Karpas-422 (cell line): ENCODE data around the gene CDX1. TPM values are rescaled to one million over a fixed set of nuclear protein-coding genes. Genes with fewer than 3 reads are reported as not detected.

Experiments
- DNase-seq: peaks from one replicate; pipeline ENCODE4 v3.0.0-alpha.2; 2015
- H2AFZ ChIP-seq: fragments of 200-600 bp; sonication (generic); 2 replicates; pipeline ENCODE4 v1.6.1; 2014; ENCODE audit warnings: antibody characterized with exemption, low read length, mixed read lengths
- H3K27ac ChIP-seq: fragments of 200-600 bp; sonication (generic); 2 replicates; pipeline ENCODE4 v1.5.1; 2014; ENCODE audit warnings: mild to moderate bottlenecking, low read length, moderate library complexity
- H3K27me3 ChIP-seq: fragments of 200-600 bp; sonication (generic); 2 replicates; pipeline ENCODE4 v1.6.1; 2014; ENCODE audit warnings: low read length, mixed read lengths
- H3K36me3 ChIP-seq: fragments of 200-600 bp; sonication (generic); 2 replicates; pipeline ENCODE4 v1.6.1; 2014; ENCODE audit warnings: low read length, mixed read lengths; ENCODE audit not compliant: insufficient read depth
- H3K4me1 ChIP-seq: fragments of 200-600 bp; sonication (generic); 2 replicates; pipeline ENCODE4 v1.6.1; 2014; ENCODE audit warnings: mild to moderate bottlenecking, low read length, mixed read lengths
- H3K4me2 ChIP-seq: fragments of 200-600 bp; sonication (generic); 2 replicates; pipeline ENCODE4 v1.6.1; 2014; ENCODE audit warnings: low read length, low read depth, mild to moderate bottlenecking; ENCODE audit not compliant: poor library complexity, severe bottlenecking
- H3K4me3 ChIP-seq: fragments of 200-600 bp; sonication (generic); 2 replicates; pipeline ENCODE4 v1.5.1; 2014; ENCODE audit warnings: mild to moderate bottlenecking, antibody characterized with exemption, low read length, mixed read lengths
- H3K79me2 ChIP-seq: fragments of 200-600 bp; sonication (generic); 2 replicates; pipeline ENCODE4 v1.6.1; 2014; ENCODE audit warnings: mild to moderate bottlenecking, low read length, mixed read lengths
- H3K9ac ChIP-seq: fragments of 200-600 bp; sonication (generic); 2 replicates; pipeline ENCODE4 v1.6.0; 2014; ENCODE audit warnings: low read length
- H3K9me2 ChIP-seq: fragments of 200-600 bp; sonication (generic), shearing (Covaris generic); replicated peaks from 2 replicates; pipeline ENCODE4 v1.6.0; 2014; ENCODE audit warnings: mild to moderate bottlenecking, low read length, moderate library complexity; ENCODE audit not compliant: insufficient read depth
- H3K9me3 ChIP-seq: fragments of 300-700, 200-600 bp; sonication (generic); 2 replicates; pipeline ENCODE4 v1.6.1; 2014; ENCODE audit warnings: low read length, mixed read lengths
- H4K20me1 ChIP-seq: fragments of 200-600 bp; sonication (generic); 2 replicates; pipeline ENCODE4 v1.6.1; 2014; ENCODE audit warnings: mild to moderate bottlenecking, antibody characterized with exemption, low read length, low read depth; ENCODE audit not compliant: insufficient read depth
- total RNA-seq: library from RNA; depleted of rRNA; stranded (reverse); fragments of >200 nt; shearing (Covaris generic); gene quantifications from 2 replicates; pipeline ENCODE4 v1.2.3, GENCODE V29; 2014; ENCODE audit warnings: low replicate concordance

CDX1 gene
- total RNA-seq, 1 experiment from 2014 or later, result not detected

GRCh38 chr5:150176745-150177477 lies 10.3 kb downstream of the CDX1 start:
- Histone ChIP-seq H4K20me1 (0 out of 2 replicates have a peak, but pooled peaks cover 4% of the 10 kb centered on the region), H3K9ac (no peak overlapping the region), H3K79me2 (no peaks in the 10 kb centered on the region), H3K4me2 (no peak overlapping the region), H3K4me3 (no peak overlapping the region), H3K27me3 (no peaks in the 10 kb centered on the region), H3K9me2 (no peaks in the 10 kb centered on the region), H3K9me3 (no peaks in the 10 kb centered on the region), H3K27ac (no peak overlapping the region), H3K36me3 (no peaks in the 10 kb centered on the region), H2AFZ (no peak overlapping the region), H3K4me1 (no peaks in the 10 kb centered on the region)
- DNase-seq, result no peak

DNA sequence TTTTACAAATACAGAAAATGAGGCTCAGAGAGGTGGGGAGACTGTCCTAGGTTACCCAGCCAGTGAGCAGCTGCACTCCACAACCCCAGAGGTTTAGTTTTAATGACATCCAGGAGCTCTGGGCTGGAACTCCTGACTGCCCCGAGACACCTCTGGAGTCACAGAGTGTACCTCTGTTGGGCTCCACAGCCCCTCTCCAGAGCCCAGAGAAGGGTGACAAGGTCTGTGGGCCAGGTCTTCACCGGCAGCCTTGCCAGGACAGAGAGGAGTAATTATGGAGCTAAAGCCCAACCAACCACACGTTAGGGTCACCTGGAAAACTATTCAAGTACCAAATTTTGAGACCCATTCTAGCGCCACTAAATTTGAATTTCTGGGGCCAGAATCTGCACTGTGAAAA lies 11.1 kb downstream of the CDX1 start:
- H3K27ac ChIP-seq, result no peak overlapping the region
- no peak overlapping the region for H2AFZ ChIP-seq
- H4K20me1 ChIP-seq, result 0 out of 2 replicates have a peak, but pooled peaks cover 4% of the 10 kb centered on the region
- H3K9ac ChIP-seq, result no peak overlapping the region
- no peaks in the 10 kb centered on the region for H3K79me2 ChIP-seq
- DNase-seq, result no peak
- H3K4me2 ChIP-seq, result no peak overlapping the region
- H3K9me2 ChIP-seq, result no peaks in the 10 kb centered on the region
- H3K4me1 ChIP-seq, result no peaks in the 10 kb centered on the region
- H3K9me3 ChIP-seq, result no peaks in the 10 kb centered on the region
- H3K27me3 ChIP-seq, result no peaks in the 10 kb centered on the region
- no peak overlapping the region for H3K4me3 ChIP-seq
- H3K36me3 ChIP-seq, result no peaks in the 10 kb centered on the region

DNA sequence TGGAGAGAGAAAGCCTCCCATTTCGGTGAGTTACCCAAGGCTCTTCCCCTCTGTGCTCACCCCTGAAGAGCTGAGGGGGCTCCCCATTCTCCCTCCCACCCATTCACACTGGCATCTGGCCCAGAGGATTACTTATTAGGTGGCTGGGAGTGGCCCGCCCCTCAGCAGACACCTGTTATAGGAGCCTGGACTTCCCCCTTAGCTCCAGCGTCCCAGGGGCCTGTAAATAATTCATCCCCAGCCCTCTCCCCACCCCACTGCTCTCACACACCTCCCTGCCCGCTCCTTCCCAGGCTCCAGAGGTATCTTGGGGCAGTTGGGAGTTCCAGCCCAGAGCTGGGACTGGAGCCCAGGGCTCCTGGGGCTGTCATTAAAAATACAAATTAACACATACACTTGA lies 11.7 kb downstream of the CDX1 start:
- Histone ChIP-seq H3K4me3 (no peak overlapping the region), H3K36me3 (no peaks in the 10 kb centered on the region), H3K9me3 (no peaks in the 10 kb centered on the region), H2AFZ (no peak overlapping the region), H3K79me2 (no peaks in the 10 kb centered on the region), H3K9ac (no peak overlapping the region), H4K20me1 (0 out of 2 replicates have a peak, but pooled peaks cover 4% of the 10 kb centered on the region), H3K9me2 (no peaks in the 10 kb centered on the region), H3K4me2 (no peak overlapping the region), H3K4me1 (no peaks in the 10 kb centered on the region), H3K27ac (no peak overlapping the region), H3K27me3 (no peaks in the 10 kb centered on the region)
- DNase-seq, result no peak

DNA sequence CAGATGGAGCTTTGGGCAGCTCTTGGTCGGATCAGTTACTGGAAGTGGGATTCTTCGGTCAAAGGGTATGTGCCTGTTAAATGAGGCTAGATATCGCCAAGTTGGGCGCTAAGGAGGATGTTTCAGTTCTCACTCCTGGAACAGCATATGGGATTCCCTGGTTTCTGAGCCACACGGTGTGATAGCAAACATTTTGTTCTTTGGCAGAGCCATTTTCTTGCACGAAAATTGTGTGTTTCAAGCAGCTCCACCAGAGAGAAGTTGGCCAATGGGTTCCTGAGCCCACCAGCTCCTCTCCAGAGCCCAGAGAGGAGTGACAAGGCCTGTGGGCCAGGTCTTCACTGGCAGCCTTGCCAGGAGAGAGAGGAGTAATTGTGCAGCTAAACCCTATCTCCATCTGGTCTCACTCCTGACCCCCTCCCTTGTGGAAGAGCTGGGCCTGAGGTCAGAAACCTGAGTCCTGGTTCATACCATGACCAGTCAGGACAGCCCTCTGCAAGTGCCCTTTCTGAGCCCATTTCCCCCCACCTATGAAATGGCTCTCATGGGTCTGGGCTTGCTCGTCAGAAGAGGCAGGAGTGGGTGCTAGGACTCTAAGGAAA lies 12.5 kb downstream of the CDX1 start:
- Histone ChIP-seq H3K36me3 (no peaks in the 10 kb centered on the region), H3K27ac (no peak overlapping the region), H3K27me3 (no peaks in the 10 kb centered on the region), H3K4me3 (no peak overlapping the region), H4K20me1 (0 out of 2 replicates have a peak, but pooled peaks cover 4% of the 10 kb centered on the region), H3K79me2 (no peaks in the 10 kb centered on the region), H3K4me2 (no peak overlapping the region), H3K9me3 (no peaks in the 10 kb centered on the region), H2AFZ (no peak overlapping the region), H3K9ac (no peak overlapping the region), H3K4me1 (no peaks in the 10 kb centered on the region), H3K9me2 (no peaks in the 10 kb centered on the region)
- DNase-seq, result no peak

DNA sequence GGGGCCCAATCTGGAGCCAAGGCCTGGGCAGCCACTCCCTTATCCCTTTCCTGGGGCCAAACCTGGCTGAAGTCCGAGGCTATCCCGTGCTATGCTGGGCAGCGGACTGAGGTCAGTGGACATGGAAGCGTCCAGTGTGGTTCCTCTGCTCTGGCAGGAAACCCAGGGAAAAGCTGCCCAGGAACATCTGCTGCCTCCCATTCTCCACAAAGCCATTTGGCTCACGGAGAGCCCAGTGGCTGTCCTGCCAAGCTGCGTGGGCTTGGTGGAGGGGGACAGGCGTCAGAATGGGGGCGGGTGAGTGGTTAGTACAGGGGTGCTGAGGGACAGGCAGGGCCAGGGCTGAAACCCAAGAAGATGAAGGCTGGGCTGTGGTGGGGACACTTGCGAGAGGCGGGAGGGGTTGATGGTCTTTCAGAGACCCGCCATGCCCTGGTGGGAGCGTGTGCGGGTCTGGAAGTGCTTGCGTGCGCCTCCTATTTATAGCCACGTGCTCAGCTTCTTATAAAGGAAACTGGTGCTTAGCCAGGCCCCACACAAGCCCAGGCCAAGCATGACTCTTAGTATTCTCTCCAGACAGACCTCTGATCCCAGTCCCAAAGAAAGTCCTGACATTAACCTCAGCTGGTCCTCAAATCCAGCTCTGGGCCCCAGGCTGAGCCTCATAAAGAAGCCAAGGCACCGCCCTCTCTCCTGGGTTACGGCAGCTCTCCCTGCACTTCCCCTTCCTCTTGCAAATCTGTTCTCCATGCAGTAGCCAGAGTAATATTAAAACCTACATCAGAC lies 13.9 kb downstream of the CDX1 start:
- no peaks in the 10 kb centered on the region for H3K27me3 ChIP-seq
- H3K79me2 ChIP-seq, result no peaks in the 10 kb centered on the region
- no peaks in the 10 kb centered on the region for H3K9me3 ChIP-seq
- H3K9me2 ChIP-seq, result no peaks in the 10 kb centered on the region
- H3K36me3 ChIP-seq, result no peaks in the 10 kb centered on the region
- H2AFZ ChIP-seq, result no peak overlapping the region
- H3K4me1 ChIP-seq, result no peaks in the 10 kb centered on the region
- H3K4me3 ChIP-seq, result no peak overlapping the region
- H4K20me1 ChIP-seq, result 0 out of 2 replicates have a peak, but pooled peaks cover 4% of the 10 kb centered on the region
- no peak overlapping the region for H3K27ac ChIP-seq
- no peak for DNase-seq
- H3K4me2 ChIP-seq, result no peak overlapping the region
- no peak overlapping the region for H3K9ac ChIP-seq

GRCh38 chr5:150181027-150181426 lies 14.4 kb downstream of the CDX1 start:
- Histone ChIP-seq H3K9me2 (no peaks in the 10 kb centered on the region), H2AFZ (no peak overlapping the region), H3K9ac (no peak overlapping the region), H3K4me3 (no peak overlapping the region), H3K4me2 (no peak overlapping the region), H3K27ac (no peak overlapping the region), H4K20me1 (no peaks in the 10 kb centered on the region), H3K27me3 (no peaks in the 10 kb centered on the region), H3K4me1 (no peaks in the 10 kb centered on the region), H3K36me3 (no peaks in the 10 kb centered on the region), H3K79me2 (no peaks in the 10 kb centered on the region), H3K9me3 (no peaks in the 10 kb centered on the region)
- no peak for DNase-seq

DNA sequence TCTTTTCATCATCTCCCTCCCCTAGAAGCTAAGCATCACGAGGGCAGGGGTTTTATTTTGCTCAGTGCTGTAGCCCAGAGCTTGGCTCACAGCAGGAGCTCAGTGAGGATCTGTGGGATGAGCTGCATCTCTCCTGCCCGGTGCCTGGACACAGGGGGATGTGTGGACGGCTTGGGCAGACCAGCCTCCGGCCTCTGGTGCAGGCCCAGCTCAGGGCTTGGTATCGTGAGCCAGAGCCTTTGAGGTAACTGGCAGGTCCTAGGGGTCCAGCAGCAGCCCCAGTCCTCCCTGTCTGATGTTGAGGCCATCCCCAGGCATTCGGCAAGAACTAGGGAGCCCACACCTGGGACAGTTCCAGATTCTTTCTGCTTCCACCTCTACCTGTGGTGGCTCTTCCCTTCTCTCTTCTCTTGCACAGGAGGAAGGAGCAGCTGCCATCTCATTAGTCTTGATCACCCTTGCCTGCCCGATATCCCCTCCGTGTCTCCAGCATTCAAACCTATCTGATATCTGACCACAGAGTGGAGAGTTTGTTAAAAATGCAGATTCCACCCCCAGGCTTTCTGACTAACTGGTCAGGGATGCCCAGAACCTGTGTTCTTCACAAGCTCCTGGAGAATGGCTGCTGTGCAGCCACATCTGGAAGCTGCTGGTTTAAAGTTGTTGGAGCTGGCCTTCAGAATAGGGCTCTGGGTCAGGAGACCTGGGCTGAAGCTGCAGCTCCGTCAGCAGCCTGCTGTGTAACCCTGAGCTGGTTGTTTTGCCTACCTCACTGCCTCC lies 15.4 kb downstream of the CDX1 start:
- Histone ChIP-seq H4K20me1 (no peaks in the 10 kb centered on the region), H3K79me2 (no peaks in the 10 kb centered on the region), H3K36me3 (no peaks in the 10 kb centered on the region), H3K9me3 (no peaks in the 10 kb centered on the region), H3K4me2 (no peak overlapping the region), H3K4me1 (no peaks in the 10 kb centered on the region), H3K27ac (no peak overlapping the region), H3K9ac (no peak overlapping the region), H3K27me3 (no peaks in the 10 kb centered on the region), H3K9me2 (no peaks in the 10 kb centered on the region), H3K4me3 (no peak overlapping the region), H2AFZ (no peak overlapping the region)
- DNase-seq, result no peak
